GM12873 (cell line): ENCODE results near the gene PPIL4.

Experiments used
- TF ChIP-seq, protein P1 (sequence below): IDR thresholded peaks from 2 replicates; pipeline ENCODE4 v1.5.1; 2012; ENCODE audit warnings: low read depth, mild to moderate bottlenecking, moderate library complexity, low read length, control low read depth; ENCODE audit not compliant: insufficient read depth; ENCODE audit errors: missing control alignments

Gene PPIL4

DNA sequence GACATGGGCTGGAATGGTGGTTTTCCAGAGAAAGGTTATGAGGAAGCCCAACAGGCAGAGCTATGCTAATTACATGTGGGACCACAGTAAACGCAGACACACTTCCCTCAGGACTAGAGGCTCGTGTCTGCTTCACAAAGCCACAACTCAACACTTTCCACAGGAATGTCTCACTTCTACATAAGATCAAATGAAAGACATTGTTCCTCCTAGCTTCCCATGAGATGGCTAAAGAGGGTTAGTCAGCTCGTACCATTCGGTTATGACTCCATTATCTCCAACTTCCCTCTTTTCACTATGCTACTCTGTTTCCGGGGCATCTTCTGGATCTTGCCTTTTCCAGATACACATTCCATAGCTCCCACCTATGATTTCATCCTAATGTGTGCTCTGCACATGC, 31.9 kb downstream of the PPIL4 start:
- TF ChIP-seq, protein P1, sequence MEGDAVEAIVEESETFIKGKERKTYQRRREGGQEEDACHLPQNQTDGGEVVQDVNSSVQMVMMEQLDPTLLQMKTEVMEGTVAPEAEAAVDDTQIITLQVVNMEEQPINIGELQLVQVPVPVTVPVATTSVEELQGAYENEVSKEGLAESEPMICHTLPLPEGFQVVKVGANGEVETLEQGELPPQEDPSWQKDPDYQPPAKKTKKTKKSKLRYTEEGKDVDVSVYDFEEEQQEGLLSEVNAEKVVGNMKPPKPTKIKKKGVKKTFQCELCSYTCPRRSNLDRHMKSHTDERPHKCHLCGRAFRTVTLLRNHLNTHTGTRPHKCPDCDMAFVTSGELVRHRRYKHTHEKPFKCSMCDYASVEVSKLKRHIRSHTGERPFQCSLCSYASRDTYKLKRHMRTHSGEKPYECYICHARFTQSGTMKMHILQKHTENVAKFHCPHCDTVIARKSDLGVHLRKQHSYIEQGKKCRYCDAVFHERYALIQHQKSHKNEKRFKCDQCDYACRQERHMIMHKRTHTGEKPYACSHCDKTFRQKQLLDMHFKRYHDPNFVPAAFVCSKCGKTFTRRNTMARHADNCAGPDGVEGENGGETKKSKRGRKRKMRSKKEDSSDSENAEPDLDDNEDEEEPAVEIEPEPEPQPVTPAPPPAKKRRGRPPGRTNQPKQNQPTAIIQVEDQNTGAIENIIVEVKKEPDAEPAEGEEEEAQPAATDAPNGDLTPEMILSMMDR = no peak

DNA sequence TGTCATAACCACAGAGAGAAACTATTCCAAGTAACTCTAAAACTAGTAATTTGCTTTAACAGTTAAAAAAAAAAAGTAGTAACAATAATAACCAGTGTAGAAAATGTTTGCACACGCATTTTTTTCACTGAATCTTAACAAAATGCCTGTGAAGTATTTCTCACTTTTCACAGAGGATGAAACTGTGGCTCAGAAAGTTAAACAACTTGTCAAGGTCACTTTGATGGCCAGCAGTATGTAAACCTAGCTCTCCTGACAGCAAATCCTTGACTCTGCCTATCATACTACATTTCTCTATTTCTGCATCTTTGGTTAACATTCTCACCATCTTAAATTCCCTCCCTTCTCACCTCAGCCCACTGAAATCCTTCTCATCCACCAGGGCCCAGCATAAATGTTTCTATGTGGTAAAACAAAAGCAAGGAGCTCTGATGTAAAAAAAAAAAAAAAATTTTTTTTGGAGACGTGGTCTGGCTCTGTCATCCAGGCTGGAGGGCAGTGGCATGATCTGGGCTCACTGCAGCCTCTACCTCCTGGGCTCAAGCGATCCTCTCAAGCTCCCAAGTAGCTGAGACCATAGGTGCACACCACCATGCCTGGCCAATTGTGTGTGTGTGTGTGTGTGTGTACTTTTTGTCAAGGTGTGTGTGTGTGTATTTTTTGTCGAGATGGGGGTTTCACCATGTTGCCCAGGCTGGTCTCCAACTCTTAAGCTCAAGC, 34.9 kb downstream of the PPIL4 start:
- TF ChIP-seq, protein P1 = no peak

DNA sequence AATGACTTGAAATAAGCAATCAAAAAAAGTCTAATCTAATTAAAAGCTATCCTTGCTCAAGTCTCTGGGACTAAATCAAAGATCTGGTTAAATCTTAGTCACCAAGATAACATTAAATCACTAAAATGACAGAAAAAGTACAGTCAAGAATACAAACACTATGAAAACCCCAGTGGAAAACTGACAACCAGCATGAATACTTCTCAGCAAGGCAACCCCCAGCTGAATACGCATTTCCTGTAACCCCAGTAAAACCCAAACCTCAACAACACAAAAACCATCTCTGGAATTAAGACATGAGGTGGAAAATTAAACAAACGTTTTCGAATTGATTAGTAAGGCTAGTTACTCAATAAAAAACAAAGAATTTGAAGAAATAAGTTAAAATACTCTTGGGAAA, 37.4 kb downstream of the PPIL4 start:
- TF ChIP-seq, protein P1 = no peak

DNA sequence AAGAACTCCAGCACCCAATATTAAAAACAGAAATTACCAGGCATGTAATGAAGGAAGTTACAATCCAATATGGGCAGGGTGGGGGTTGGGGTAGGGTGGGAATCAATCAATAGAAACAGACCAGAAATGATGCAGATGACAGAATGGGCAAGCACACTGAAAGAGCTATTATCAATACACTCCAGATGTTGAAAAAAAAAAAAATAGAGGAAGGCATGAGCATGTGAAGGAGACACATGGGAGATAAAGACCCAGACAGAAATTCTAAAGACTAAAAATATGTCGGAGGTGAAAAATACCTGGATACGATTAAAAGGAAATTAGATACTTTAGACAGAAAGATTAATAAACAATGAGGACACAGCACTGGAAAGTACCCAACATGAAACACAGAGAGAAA, 42.0 kb downstream of the PPIL4 start:
- TF ChIP-seq, protein P1 = no peak

DNA sequence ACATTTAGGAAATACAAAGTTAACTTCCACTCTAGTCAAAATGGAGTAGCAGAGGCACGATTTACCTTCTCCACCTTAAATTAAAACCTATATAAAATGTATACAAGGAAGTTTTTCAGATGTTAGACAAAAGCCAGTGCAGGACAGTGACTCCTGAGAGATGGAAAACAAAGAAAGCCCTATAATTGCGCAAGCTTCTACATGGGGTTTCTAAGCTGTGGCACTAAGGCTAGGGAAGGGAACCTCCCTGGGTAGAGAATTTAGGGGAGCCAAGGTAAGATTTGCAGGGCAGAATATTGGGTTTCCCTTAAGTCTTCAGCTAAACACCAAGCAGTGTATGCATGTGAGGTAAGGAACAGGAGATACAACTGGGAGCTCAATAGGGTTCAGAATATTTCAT, 42.6 kb downstream of the PPIL4 start:
- TF ChIP-seq, protein P1 = no peak

DNA sequence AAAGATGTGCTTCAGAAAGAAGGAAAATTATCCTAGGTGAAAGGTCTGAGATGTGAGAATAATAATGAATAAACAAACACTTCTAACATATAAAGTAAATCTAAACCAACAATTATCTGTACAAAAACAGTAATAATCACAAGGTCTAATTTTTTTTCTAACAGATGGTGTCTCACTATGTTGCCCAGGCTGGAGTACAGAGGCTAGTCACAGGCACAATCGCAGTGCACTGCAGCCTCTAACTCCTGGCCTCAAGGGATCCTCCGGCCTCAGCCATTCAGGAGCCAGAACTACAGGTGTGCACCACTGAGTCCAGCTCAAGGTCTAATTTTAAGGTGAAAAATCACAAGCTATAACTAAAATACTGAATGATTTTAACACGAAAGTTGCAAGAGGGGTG, 44.1 kb downstream of the PPIL4 start:
- TF ChIP-seq, protein P1 = no peak

DNA sequence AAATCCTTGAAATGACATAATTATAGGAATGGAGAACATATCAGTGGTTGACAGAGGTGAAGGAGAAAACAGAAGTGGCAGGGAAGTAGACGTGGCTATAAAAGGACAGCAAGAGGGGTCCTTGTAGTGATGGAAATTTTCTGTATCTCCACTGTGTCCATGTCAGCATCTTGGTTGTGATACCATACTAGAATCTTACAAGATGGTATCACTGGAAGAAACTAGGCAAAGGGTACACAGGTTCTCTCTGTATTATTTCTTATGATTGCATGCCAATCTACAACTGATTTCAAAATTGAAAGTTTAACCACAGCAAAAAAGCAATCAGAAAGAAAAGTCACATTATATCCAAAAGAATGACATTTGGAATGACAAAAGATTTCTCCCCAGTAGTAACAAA, 44.6 kb downstream of the PPIL4 start:
- TF ChIP-seq, protein P1 = no peak
